NK-92 (cell line): Measurements from ENCODE around the gene LRRK1.

Experiments
- DNase-seq: peaks from one replicate; lab custom pipeline; 2025; ENCODE audit not compliant: unreplicated experiment; lab: John Stamatoyannopoulos, UW

LRRK1 gene

GRCh38 chr15:101037090-101037830 lies 118.1 kb downstream of the LRRK1 start:
- no peak for DNase-seq

GRCh38 chr15:101038327-101039003 lies 119.3 kb downstream of the LRRK1 start:
- no peak for DNase-seq

GRCh38 chr15:101039461-101039860 lies 120.3 kb downstream of the LRRK1 start:
- no peak for DNase-seq

GRCh38 chr15:101042320-101042719 lies 123.2 kb downstream of the LRRK1 start:
- DNase-seq: no peak

DNA sequence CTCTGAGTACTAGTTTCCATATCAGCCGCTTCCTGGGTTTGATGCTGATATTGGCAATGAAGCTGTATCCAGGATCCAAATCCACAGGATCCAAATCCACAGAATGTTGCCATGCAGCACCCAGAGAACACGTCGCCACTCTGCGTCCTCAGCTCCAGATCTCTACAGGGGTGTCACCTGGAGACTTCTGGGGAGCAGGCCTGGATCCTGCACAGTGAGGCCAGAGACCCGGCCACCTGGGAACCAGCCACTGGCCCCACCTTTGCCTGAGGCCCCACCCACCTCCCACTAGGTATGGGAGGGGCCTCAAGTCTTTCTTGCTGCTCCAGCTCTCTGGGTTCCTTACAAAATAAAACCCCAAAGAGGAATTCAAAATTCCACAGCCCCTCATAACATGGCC lies 123.9 kb downstream of the LRRK1 start:
- no peak for DNase-seq

DNA sequence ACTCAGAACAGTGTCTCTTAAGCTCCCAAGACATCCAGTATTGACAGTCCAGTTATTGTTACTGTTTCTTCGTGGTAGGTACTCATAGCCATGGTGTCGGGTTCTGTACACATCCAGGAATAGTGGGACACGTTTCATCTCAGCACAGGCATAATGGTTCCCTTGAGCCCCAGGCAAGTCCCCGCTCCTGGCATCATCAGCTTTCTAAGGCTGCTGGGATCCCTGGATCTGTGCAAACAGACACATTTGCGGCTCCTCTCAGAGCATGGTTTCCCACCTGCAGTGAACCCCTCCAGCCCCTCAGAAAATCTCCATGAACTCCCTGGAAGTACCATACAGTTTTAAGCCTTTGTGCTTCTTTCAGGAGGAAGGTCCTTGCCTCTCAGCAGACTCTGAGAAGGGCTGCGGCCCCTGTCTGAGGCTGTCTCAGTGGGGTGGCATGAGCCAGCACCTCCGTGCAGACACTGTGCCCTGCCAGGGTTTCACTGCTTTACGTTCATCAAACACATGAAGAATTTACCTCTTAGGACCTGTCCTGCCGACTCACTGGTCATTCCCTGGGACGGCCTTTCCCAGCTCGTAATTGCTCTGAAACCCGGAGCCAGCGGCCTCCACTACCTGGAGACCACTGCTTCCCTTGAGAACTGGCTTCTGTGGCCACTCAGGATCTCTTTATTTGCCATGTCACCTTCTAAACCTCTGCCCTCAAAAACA lies 124.9 kb downstream of the LRRK1 start:
- DNase-seq: no peak

DNA sequence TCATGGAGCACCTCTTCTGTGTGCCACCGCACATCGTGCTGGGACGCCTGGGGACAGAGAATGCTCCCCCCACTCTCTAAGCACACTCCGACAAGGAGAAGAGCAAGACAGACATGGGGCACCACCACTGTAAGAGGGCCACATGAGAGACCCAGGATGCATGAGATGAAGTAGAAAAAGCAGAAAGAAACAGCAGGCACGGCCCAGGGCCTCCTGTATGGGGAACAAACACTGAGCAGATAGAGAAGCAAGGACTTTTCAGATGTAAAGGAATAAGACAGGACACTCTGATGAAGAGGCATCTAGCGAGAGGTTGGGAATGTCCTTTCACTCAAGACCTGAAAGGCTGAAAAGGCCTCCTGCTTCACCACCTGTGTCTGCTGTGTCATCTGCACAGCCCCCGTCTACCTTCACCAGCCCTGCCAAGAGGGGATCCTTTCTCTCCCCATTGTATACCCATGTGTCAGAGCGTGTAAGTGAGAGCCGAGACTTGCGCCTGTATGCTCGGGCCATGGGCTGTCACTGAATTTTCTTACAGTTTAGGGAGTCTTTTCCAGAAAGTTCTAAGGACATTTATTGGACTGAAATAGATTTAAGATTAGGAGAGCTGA lies 125.6 kb downstream of the LRRK1 start:
- DNase-seq: no peak

GRCh38 chr15:101045236-101045646 lies 126.1 kb downstream of the LRRK1 start:
- no peak for DNase-seq

GRCh38 chr15:101045835-101046691 lies 126.9 kb downstream of the LRRK1 start:
- DNase-seq: no peak

DNA sequence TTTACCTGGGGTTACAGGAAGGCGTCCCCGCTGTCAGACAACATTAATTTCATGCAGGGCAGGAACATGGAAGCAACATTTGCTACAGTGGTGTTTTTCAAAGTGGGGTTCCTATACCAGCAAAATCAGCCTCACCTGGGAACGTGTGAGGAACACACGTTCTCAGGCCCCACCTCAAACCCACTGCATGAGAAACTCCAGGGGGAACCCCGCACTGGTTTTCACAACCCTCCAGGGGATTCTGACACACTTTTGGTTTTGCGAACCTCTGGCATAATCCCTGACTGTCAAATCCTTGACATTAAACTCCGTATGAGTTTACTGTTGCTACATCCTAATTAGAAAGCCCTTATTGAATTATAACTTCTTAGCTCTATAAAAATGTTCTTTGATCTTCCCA lies 127.7 kb downstream of the LRRK1 start:
- no peak for DNase-seq

DNA sequence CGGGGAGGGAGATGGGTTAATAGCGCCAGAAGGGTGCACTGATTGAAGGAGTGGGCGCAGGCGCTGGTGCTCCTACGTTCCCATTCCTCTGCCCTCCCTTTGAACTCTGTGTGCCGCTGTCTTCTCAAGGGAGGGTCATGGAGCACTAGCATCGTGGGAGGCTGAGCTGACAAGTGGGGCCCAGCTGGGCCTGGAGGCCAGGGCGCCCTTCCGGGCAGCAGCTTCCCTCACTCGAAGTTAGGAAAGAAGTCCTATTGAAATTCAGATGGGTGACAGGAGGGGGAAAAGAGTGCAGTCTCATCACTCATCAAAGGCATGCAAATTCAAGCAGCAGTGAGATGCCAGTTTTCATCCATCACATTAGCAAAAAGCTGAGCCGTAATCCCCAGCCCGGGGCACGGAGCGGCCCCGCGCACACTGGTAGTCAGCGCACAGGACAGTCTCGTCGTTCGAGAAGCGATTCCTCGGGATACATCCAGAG lies 128.2 kb downstream of the LRRK1 start:
- no peak for DNase-seq

DNA sequence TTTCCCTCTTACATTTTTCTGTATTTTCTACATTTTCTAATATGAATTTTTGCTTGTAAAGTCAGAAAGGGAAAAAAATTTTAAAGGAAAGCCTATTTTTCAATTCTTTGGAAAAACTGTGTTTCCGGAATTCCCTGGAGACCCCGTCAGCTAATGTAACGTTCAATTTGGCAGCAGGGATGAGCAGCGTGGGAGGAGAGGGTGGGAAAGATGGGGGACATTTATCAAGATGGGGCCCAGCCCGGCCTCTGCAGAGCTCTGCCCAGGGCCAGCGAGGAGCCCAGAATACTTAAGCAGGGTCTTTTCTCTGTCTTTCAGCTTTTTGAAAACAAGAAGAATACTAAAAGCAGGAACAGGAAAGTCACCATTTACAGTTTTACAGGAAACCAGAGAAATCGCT lies 129.0 kb downstream of the LRRK1 start:
- no peak for DNase-seq

DNA sequence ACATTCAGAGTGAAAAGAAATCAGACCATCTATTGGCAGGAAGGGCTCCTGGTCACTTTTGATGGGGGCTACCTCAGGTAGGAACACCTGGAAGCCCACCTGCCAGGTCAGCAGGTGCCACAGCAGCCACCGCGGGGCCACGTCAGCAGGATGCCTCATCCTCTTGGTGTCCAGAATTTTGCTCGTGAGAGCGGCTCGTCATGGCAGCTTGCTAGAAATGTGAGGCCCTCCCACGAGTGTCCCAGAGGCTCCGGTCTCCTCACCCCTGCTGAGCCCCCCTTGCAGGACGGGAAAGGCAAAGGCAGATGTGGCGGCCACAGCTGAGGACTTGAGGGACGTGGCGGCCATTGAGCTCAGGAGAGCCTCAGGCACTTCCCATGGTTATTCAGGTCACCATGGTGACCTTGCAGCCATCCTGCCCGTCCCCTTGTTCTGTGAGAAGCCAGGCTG lies 129.4 kb downstream of the LRRK1 start:
- DNase-seq: no peak

GRCh38 chr15:101049282-101049681 lies 130.1 kb downstream of the LRRK1 start:
- no peak for DNase-seq

- DNase-seq: no peak
Observed at GRCh38 chr15:101049856-101050622, 130.9 kb downstream of the LRRK1 start.

DNA sequence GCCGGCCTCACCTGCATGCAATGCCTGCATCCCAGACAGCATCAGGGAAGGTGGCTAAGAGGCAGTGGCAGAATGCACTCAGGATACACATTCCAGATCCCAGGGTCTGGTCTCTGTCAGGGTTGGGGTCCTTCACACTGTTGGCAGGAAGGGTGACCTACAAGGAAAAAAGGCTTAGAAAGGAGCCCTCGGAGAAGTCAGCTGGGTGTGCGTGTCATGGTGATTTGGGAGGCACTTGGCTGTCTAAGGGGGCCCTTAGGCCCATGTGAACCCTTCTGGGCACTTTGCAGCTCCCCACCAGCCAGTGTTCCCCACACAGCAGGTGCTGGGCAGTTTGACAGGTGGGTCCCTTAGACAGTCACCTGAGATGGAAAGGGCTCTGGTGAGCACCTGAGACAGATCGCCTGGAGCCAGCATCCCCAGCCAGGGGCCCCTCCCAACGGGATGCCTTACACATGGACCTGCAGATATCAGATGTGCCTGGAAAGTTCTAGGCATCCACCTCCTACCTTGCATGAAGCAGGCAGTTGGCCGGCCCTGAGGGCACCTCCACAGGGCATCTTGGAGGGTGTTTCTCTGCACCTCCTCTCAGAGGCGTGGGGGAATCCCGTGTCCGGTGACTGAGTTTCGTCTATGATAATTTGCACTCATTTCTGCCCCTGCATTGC lies 131.6 kb downstream of the LRRK1 start:
- DNase-seq: no peak

GRCh38 chr15:101051291-101052030 lies 132.3 kb downstream of the LRRK1 start:
- DNase-seq: no peak

- DNase-seq: no peak
Observed at GRCh38 chr15:101052031-101052620, 133.0 kb downstream of the LRRK1 start.
